ENCODE results near the gene IL1F10. TPM values are rescaled to one million over a fixed set of nuclear protein-coding genes. Genes with fewer than 3 reads are reported as not detected.
A peak's percentile ranks its signal among the peaks of the same experiment; 100 is the strongest.

IL1F10 gene
- total and polyA plus RNA-seq, 2 of the 13 experiments (the other 11 are each of a cell fraction or from before 2014, with no cell fraction given), result not detected

DNA sequence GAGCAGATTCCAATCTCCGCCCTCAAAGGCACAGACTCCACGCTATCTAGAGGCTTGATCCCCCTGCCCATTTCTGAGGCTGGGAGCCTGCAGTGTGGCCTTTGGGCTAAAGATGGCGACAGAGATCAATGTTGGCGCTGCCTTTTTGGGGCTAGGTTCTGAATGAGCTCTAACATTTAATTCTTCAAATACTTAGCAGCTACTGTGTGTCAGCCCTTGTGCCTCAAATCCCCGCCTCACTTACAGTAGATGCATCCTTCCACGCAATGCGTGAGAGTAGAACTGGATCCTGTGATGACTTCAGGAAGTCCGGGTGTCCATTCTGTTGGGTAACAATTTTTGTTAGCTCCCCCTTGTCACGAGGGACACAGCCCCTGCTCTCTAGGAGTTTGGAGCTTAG, 12.4 kb downstream of the IL1F10 start (continued):
- no peak for TF ChIP-seq NCOA5 (CRISPR knock-in tag; IDR thresholded peaks at IDR 0.05)
- TF ChIP-seq XRCC5 (optimal IDR thresholded peaks at IDR 0.05; ENCODE audit: low read length), result peak; percentile 69
- no peak for TF ChIP-seq ZSCAN21 (CRISPR knock-in tag; IDR thresholded peaks at IDR 0.05; ENCODE audit: borderline replicate concordance)
- TF ChIP-seq, protein P1, sequence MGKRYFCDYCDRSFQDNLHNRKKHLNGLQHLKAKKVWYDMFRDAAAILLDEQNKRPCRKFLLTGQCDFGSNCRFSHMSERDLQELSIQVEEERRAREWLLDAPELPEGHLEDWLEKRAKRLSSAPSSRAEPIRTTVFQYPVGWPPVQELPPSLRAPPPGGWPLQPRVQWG (CRISPR knock-in tag; IDR thresholded peaks at IDR 0.05; ENCODE audit: borderline replicate concordance, low read depth), result no peak
- peak; percentile 40; the same call in 1 of the 2 replicates for TF ChIP-seq ZNF788 (CRISPR knock-in tag; IDR thresholded peaks at IDR 0.05; ENCODE audit: borderline replicate concordance)
- TF ChIP-seq IRF2 (CRISPR knock-in tag; IDR thresholded peaks at IDR 0.05), result 0 out of 2 replicates have a peak, but pooled peaks have one; percentile 43
- no peak for TF ChIP-seq ZFP36L2 (CRISPR knock-in tag; IDR thresholded peaks at IDR 0.05)
- TF ChIP-seq, protein P2, sequence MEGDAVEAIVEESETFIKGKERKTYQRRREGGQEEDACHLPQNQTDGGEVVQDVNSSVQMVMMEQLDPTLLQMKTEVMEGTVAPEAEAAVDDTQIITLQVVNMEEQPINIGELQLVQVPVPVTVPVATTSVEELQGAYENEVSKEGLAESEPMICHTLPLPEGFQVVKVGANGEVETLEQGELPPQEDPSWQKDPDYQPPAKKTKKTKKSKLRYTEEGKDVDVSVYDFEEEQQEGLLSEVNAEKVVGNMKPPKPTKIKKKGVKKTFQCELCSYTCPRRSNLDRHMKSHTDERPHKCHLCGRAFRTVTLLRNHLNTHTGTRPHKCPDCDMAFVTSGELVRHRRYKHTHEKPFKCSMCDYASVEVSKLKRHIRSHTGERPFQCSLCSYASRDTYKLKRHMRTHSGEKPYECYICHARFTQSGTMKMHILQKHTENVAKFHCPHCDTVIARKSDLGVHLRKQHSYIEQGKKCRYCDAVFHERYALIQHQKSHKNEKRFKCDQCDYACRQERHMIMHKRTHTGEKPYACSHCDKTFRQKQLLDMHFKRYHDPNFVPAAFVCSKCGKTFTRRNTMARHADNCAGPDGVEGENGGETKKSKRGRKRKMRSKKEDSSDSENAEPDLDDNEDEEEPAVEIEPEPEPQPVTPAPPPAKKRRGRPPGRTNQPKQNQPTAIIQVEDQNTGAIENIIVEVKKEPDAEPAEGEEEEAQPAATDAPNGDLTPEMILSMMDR (CRISPR knock-in tag; IDR thresholded peaks at IDR 0.05), result peak; percentile 98
- no peak for TF ChIP-seq ZNF34 (CRISPR knock-in tag; IDR thresholded peaks at IDR 0.05; ENCODE audit: borderline replicate concordance)
- 0 out of 2 replicates have a peak, but pooled peaks have one; percentile 19 for TF ChIP-seq ZNF567 (CRISPR knock-in tag; IDR thresholded peaks at IDR 0.05; ENCODE audit: borderline replicate concordance)
- TF ChIP-seq ZSCAN9 (CRISPR knock-in tag; IDR thresholded peaks at IDR 0.05; ENCODE audit: borderline replicate concordance), result no peak
- 0 out of 2 replicates have a peak, but pooled peaks have one; percentile 35 for TF ChIP-seq TBX2 (CRISPR knock-in tag; IDR thresholded peaks at IDR 0.05; ENCODE audit: borderline replicate concordance)
- TF ChIP-seq ZBTB26 (CRISPR knock-in tag; IDR thresholded peaks at IDR 0.05; ENCODE audit: borderline replicate concordance), result peak; percentile 42; the same call in 1 of the 2 replicates
- TF ChIP-seq, protein P3, sequence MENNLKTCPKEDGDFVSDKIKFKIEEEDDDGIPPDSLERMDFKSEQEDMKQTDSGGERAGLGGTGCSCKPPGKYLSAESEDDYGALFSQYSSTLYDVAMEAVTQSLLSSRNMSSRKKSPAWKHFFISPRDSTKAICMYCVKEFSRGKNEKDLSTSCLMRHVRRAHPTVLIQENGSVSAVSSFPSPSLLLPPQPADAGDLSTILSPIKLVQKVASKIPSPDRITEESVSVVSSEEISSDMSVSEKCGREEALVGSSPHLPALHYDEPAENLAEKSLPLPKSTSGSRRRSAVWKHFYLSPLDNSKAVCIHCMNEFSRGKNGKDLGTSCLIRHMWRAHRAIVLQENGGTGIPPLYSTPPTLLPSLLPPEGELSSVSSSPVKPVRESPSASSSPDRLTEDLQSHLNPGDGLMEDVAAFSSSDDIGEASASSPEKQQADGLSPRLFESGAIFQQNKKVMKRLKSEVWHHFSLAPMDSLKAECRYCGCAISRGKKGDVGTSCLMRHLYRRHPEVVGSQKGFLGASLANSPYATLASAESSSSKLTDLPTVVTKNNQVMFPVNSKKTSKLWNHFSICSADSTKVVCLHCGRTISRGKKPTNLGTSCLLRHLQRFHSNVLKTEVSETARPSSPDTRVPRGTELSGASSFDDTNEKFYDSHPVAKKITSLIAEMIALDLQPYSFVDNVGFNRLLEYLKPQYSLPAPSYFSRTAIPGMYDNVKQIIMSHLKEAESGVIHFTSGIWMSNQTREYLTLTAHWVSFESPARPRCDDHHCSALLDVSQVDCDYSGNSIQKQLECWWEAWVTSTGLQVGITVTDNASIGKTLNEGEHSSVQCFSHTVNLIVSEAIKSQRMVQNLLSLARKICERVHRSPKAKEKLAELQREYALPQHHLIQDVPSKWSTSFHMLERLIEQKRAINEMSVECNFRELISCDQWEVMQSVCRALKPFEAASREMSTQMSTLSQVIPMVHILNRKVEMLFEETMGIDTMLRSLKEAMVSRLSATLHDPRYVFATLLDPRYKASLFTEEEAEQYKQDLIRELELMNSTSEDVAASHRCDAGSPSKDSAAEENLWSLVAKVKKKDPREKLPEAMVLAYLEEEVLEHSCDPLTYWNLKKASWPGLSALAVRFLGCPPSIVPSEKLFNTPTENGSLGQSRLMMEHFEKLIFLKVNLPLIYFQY (CRISPR knock-in tag; IDR thresholded peaks at IDR 0.05; ENCODE audit: borderline replicate concordance), result peak; percentile 63
- TF ChIP-seq RFX3 (CRISPR knock-in tag; IDR thresholded peaks at IDR 0.05), result no peak
- peak; percentile 66; the same call in 1 of the 2 replicates for TF ChIP-seq ZNF124 (CRISPR knock-in tag; IDR thresholded peaks at IDR 0.05)
- TF ChIP-seq SMAD3 (CRISPR knock-in tag; IDR thresholded peaks at IDR 0.05), result 0 out of 2 replicates have a peak, but pooled peaks have one; percentile 76
- TF ChIP-seq POLR2AphosphoS2 (IDR thresholded peaks at IDR 0.05; ENCODE audit: low read depth, low read length), result no peak
- TF ChIP-seq ZBTB33 (CRISPR knock-in tag; IDR thresholded peaks at IDR 0.05), result 0 out of 2 replicates have a peak, but pooled peaks have one; percentile 13
- peak; percentile 11; the same call in 1 of the 2 replicates for TF ChIP-seq SAP130 (CRISPR knock-in tag; IDR thresholded peaks at IDR 0.05; ENCODE audit: low read depth)

All from HepG2 (cell line).